ENCODE data around the gene PTK6. TPM values are rescaled to one million over a fixed set of nuclear protein-coding genes. Genes with fewer than 3 reads are reported as not detected.

Gene PTK6
- total RNA-seq, 1 donor from 2014 or later = 0.13 TPM

GRCh38 chr20:63568170-63568981, 31.2 kb upstream of the PTK6 start:
- H3K27ac Mint-ChIP-seq (ENCODE audit: unreplicated experiment) = no peak overlapping the region
- no peaks in the 10 kb centered on the region for H3K36me3 Mint-ChIP-seq (ENCODE audit: unreplicated experiment)
- no peak for DNase-seq (ENCODE audit: extremely low spot score, unreplicated experiment)
- no peak overlapping the region for H3K4me3 Mint-ChIP-seq (ENCODE audit: unreplicated experiment)
- no peak for TF ChIP-seq CTCF (IDR thresholded peaks at IDR 0.05)
- no peaks in the 10 kb centered on the region for H3K9me3 Mint-ChIP-seq (ENCODE audit: unreplicated experiment)
- no peaks in the 10 kb centered on the region for H3K27me3 Mint-ChIP-seq (ENCODE audit: unreplicated experiment)
- no peaks in the 10 kb centered on the region for H3K4me1 Mint-ChIP-seq (ENCODE audit: unreplicated experiment)

- H3K4me1 Mint-ChIP-seq (ENCODE audit: unreplicated experiment) = no peaks in the 10 kb centered on the region
- DNase-seq (ENCODE audit: extremely low spot score, unreplicated experiment) = no peak
- no peaks in the 10 kb centered on the region for H3K9me3 Mint-ChIP-seq (ENCODE audit: unreplicated experiment)
- H3K4me3 Mint-ChIP-seq (ENCODE audit: unreplicated experiment) = no peak overlapping the region
- H3K27ac Mint-ChIP-seq (ENCODE audit: unreplicated experiment) = no peak overlapping the region
- no peaks in the 10 kb centered on the region for H3K27me3 Mint-ChIP-seq (ENCODE audit: unreplicated experiment)
- H3K36me3 Mint-ChIP-seq (ENCODE audit: unreplicated experiment) = no peaks in the 10 kb centered on the region
- TF ChIP-seq CTCF (IDR thresholded peaks at IDR 0.05) = no peak
These were observed 30.4 kb upstream of the PTK6 start for GRCh38 chr20:63567386-63568169.

DNA sequence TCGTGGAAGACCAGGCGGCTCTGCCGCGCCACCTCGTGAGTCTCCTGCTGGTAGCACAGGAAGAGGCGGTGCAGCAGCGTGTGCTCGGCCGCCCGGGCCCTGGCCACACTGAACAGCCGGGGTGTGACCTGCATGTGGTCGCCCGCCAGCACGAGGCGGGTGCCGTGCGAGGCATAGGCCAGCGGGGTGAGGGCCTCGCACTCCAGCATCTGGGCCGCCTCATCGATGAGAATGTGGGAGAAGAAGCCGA, 29.9 kb upstream of the PTK6 start:
- Mint-ChIP-seq H3K9me3 (ENCODE audit: unreplicated experiment) (no peaks in the 10 kb centered on the region), H3K27ac (ENCODE audit: unreplicated experiment) (no peak overlapping the region), H3K36me3 (ENCODE audit: unreplicated experiment) (no peaks in the 10 kb centered on the region), H3K4me1 (ENCODE audit: unreplicated experiment) (no peaks in the 10 kb centered on the region), H3K4me3 (ENCODE audit: unreplicated experiment) (no peak overlapping the region), H3K27me3 (ENCODE audit: unreplicated experiment) (no peaks in the 10 kb centered on the region)
- TF ChIP-seq CTCF (IDR thresholded peaks at IDR 0.05) = no peak
- DNase-seq (ENCODE audit: extremely low spot score, unreplicated experiment) = no peak

DNA sequence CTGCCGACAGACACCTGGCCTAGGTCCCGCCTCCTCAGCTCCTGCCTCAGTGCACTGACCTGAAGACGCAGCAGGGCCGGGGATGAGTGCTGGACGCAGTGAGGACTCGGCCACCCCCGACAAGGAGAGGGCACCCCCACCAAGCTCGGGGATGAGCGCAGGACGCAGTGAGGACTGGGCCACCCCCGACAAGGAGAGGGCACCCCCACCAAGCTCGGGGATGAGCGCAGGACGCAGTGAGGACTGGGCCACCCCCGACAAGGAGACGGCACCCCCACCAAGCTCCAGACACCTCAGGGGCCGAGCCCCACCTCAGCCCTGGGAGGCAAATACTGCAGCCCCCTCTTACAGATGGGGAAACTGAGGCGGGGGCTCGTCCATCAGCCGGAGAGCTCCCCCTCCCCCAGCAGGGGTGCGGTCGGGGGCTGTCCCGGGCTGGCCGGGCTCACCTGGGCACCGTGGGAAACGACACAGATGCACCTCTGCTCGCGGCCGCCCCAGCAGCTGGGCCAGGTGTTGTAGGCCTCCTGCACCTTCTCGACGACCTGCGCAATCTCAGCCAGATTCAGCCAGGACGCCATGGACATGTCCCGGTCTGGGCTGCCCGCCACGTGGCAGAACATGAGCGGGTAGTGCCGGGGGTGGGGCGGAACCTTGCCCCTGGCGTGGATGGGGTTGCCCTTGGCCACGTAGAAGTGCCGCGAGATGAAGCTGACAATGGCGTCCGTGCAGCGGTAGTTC, 29.4 kb upstream of the PTK6 start:
- H3K9me3 Mint-ChIP-seq (ENCODE audit: unreplicated experiment) = no peaks in the 10 kb centered on the region
- no peak overlapping the region for H3K4me3 Mint-ChIP-seq (ENCODE audit: unreplicated experiment)
- no peak overlapping the region for H3K27ac Mint-ChIP-seq (ENCODE audit: unreplicated experiment)
- no peak for TF ChIP-seq CTCF (IDR thresholded peaks at IDR 0.05)
- H3K27me3 Mint-ChIP-seq (ENCODE audit: unreplicated experiment) = no peaks in the 10 kb centered on the region
- DNase-seq (ENCODE audit: extremely low spot score, unreplicated experiment) = no peak
- H3K4me1 Mint-ChIP-seq (ENCODE audit: unreplicated experiment) = no peaks in the 10 kb centered on the region
- H3K36me3 Mint-ChIP-seq (ENCODE audit: unreplicated experiment) = no peaks in the 10 kb centered on the region
